H1 (cell line): ENCODE results near the gene STIM2.
A peak's percentile ranks its signal among the peaks of the same experiment; 100 is the strongest.

ENCODE experiments used
- EZH2 ChIP-seq: fragments of 200-600 bp; sonication (generic); IDR thresholded peaks from 2 replicates; pipeline ENCODE4 v1.7.1; 2012; ENCODE audit warnings: low read depth, mild to moderate bottlenecking, moderate library complexity, low read length, inconsistent platforms; ENCODE audit not compliant: severe bottlenecking
- POLR2AphosphoS5 ChIP-seq: IDR thresholded peaks from 2 replicates; pipeline ENCODE4 v1.6.1; 2011; ENCODE audit warnings: low read depth, low read length
- TAF1 ChIP-seq: IDR thresholded peaks from 2 replicates; pipeline ENCODE4 v1.6.1; 2011; ENCODE audit warnings: mild to moderate bottlenecking, low read depth, low read length
- TF ChIP-seq, protein P1 (sequence below), 3 experiments: IDR thresholded peaks; 1 replicate in 2 of 3; 2 replicates in 1 of 3; pipeline versions ENCODE4 v1.5.1 to v1.6.1; 2011; ENCODE audit warnings: low read length in 3 of 3, mild to moderate bottlenecking in 3 of 3, inconsistent platforms in 2 of 3, low read depth in 1 of 3, moderate library complexity in 1 of 3; ENCODE audit not compliant: insufficient read depth in 1 of 3; ENCODE audit errors: control extremely low read depth in 1 of 3

DNA sequence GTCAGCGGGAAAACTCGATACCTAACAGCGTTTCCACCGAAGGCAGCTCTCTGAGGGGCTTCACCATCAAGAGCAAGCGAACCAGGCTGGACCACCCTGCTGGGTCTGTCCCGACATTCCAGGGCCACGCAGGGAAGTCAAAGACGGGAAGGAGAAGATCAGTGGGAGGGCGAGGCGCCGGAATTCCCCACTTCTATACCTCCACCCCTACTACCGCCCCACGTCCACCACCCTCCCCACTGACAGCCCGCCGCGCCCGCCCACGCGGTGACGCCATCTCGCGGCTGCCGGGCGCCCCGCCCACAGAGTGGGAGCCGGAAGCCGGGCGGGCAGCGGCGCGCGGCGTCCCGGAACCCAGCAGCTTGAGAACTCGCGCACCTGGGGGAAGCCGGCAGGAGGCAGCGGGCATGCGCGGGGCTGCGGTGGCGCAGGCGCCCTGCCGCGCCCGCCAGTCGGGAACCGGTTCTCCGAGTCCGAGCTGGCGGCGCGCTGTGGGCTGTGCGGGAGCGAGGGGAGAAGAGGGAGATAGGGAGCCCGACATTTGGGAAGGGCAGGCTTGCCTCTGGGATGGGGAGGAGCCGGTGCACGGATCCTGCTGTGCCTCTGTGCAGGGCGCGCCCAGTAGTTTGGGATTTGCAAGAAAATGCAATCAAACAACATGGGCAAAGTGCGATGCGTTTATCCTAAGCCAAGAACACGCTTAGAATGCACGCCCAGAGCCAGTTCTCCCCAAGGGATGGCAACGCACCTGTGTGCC is 3.2 kb upstream of the STIM2 start:
- TF ChIP-seq EZH2 (no peak), POLR2AphosphoS5 (no peak; the same call in 1 of the 2 replicates), TAF1 (peak; percentile 50)
- TF ChIP-seq, protein P1, sequence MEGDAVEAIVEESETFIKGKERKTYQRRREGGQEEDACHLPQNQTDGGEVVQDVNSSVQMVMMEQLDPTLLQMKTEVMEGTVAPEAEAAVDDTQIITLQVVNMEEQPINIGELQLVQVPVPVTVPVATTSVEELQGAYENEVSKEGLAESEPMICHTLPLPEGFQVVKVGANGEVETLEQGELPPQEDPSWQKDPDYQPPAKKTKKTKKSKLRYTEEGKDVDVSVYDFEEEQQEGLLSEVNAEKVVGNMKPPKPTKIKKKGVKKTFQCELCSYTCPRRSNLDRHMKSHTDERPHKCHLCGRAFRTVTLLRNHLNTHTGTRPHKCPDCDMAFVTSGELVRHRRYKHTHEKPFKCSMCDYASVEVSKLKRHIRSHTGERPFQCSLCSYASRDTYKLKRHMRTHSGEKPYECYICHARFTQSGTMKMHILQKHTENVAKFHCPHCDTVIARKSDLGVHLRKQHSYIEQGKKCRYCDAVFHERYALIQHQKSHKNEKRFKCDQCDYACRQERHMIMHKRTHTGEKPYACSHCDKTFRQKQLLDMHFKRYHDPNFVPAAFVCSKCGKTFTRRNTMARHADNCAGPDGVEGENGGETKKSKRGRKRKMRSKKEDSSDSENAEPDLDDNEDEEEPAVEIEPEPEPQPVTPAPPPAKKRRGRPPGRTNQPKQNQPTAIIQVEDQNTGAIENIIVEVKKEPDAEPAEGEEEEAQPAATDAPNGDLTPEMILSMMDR (IDR thresholded peaks at IDR 0.05; ENCODE audit: control extremely low read depth in 1 of 3, insufficient read depth in 1 of 3, low read depth in 1 of 3, low read length in 3 of 3): no peak
